G401 (cell line): ENCODE data around the gene GUCY1B1. TPM values are rescaled to one million over a fixed set of nuclear protein-coding genes. Genes with fewer than 3 reads are reported as not detected.

Source experiments
- DNase-seq: peaks from one replicate; pipeline ENCODE4 v3.0.0-alpha.2; 2015; ENCODE audit warnings: low spot score
- in situ Hi-C: cut with HindIII; loops from 2 replicates; pipeline ENCODE4 v1.10.0; 2016; ENCODE audit warnings: low sequenced_read_pairs, mixed read lengths
- total RNA-seq: library from RNA; depleted of rRNA; stranded (reverse); fragments of >200 nt; shearing (Covaris generic); gene quantifications from 2 replicates; pipeline ENCODE4 v1.2.3, GENCODE V29; 2014

The GUCY1B1 gene
- total RNA-seq, 1 experiment from 2014 or later = 34.4 TPM

- peak; percentile 43 for DNase-seq
- in situ Hi-C loops = no loop called here
Observed at GRCh38 chr4:155759372-155760252, 791 bp downstream of the GUCY1B1 start.

DNA sequence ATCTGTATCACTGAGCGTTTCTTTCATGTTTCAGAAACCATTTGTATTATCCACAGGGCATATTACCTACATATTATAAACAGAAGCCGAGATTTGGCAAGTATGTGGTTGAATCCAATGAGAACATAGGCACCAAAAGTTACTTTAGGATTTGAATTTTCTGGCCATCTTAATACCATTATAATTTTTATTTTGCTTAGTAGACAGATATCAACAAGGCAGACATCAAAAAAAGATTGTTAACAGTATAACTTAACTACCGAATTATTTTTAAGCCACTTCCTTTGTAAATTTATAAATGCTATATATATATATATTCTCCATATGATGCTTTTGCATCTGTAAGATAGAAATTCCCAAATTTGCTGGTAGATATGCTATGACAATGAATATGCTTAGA is 2.2 kb downstream of the GUCY1B1 start:
- in situ Hi-C loops = no loop called here
- DNase-seq = no peak

- in situ Hi-C loops = no loop called here
Observed at GRCh38 chr4:155761916-155762315, 3.1 kb downstream of the GUCY1B1 start.

DNA sequence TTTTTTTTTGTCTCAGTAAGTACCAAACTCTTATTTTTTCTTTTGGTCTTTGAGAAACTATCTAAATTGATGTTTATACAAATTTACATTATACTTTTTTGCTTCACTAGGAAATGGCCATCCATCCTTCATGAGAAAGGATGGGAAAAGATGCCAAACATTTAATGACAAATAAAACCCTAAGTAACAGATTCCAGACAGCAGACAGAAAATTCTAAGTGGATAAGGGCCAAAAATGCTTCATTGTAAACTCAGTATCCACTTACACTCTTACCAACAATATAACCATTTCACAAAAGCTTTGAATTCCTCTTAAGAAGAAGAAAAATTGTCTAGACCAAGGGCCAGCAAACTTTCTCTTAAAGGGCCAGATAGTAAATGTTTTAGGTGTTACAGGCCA is 3.5 kb downstream of the GUCY1B1 start:
- in situ Hi-C loops = no loop called here
- no peak for DNase-seq

More at GRCh38 chr4:155761916-155762315, 3.1 kb downstream of the GUCY1B1 start:
- no peak for DNase-seq

DNA sequence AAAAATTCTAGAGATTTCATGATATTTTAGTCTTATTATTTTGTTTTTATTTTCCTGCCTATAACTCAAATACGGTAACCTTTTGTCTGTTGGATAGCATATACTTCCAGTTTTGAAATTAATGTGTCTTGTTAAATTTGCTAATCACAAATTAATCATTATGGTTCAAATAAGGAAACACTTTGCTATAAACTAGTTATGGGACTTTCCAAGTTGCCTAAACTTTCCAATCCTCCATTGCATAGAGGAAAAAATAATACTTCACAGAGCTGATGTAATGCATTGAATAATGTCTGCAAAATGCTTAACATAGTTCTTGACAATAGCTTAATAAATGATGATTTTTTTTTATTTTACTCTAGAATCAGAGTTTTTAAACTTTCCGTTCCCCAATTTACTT is 4.7 kb downstream of the GUCY1B1 start:
- no peak for DNase-seq
- in situ Hi-C loops = no loop called here

- no peak for DNase-seq
- in situ Hi-C loops = no loop called here
Observed at GRCh38 chr4:155765149-155765548, 6.3 kb downstream of the GUCY1B1 start.

DNA sequence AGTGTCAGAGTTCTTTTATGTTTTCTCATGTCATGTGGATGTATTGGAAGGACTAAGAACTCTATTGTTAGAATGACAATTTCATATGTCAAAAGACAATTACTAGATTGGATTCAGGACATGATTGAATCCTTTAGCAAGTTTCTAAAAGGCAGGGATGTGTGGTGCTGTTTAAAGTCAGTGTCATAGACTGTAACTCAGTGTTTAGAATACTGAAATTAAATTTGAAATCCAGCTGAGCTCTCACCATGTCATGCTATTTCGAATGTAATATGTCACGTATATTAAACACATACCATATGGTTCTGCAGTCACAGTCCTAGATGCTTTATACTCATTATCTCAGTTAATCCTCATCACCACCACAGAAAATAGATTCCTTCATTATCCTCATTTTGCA is 7.8 kb downstream of the GUCY1B1 start:
- in situ Hi-C loops = no loop called here
- no peak for DNase-seq

DNA sequence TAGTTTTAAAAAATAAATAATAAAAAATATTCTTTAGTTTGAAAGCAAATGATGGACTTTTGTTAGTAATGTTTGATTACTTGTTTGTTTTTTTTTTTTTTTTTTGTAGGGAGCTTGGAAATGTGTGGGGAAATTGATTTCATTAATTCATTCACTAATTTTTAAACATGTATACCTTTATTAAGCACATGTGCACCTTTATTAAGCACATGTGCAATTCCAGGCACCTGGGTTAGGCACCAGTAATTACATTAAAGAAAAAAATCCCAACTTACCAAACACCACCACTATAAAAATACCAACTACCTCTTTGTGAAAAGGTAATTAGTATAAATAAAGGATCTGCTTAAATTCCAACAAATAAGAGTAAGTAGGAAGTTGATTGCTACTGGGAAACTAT is 9.5 kb downstream of the GUCY1B1 start:
- DNase-seq = no peak
- in situ Hi-C loops = no loop called here

GRCh38 chr4:155769090-155769489 is 10.3 kb downstream of the GUCY1B1 start:
- no peak for DNase-seq
- in situ Hi-C loops = no loop called here

GRCh38 chr4:155772459-155773195 is 13.8 kb downstream of the GUCY1B1 start:
- DNase-seq = no peak
- in situ Hi-C loops = loop anchor here (10.0 kb wide), 1 partner anchor 328 kb away; no protein-coding TSS in a partner anchor

GRCh38 chr4:155773196-155773800 is 14.5 kb downstream of the GUCY1B1 start:
- DNase-seq = no peak
- in situ Hi-C loops = loop anchor here (10.0 kb wide), 1 partner anchor 328 kb away; no protein-coding TSS in a partner anchor

DNA sequence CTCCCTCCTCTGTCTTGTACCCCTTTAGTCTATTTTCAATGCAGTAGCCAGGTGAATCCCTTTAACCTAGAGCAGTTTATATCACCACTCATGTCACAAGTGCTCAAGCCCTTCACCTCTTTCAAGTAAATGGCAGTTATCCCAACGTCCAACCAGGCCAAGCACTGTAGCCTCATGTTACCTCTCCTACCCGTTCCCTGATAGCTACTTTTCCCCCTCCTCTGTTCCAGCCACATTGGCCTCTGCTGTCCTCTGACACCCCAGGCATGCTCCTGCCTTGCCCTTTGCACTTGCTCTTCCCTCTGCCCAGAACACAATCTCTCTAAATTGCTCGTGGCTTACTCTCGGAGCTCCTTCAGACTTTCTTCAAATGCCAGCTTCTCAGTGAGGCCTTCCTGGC is 15.2 kb downstream of the GUCY1B1 start:
- DNase-seq = no peak
- in situ Hi-C loops = loop anchor here (10.0 kb wide), 1 partner anchor 329 kb away; no protein-coding TSS in a partner anchor

DNA sequence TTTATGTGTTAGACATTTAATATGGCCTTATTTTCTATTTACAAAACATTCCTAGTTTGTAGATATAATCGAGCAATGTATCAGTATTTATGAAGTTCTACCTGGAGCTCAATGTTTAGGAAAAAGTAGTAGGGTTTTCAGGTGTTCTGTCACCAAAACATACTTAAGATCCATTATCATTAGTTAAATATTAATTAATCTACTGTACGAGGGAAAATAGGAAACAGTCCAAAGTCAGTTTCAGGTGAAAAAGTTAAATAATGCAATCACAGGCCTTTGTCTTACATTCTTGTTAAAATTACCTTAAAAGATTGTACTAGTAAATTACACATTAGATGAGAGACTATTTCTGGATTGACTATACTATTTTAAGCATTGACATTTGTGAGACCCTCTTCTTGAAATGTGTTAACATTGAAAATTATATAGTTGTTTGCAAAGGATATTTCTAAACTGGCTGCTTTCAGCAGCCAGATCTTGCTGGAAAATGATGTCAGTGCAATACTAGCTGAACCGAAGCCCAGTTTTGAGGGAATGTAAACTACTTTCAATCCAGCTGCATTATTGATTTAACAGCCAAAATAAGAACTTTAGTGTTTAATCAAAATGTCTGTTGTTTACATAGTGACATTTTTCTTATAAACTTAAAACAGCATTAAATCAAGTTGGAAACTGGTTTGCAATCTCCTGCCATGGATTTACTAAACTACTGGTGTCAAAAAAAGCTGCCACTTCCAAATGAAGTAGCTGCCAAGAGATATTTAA is 19.3 kb downstream of the GUCY1B1 start:
- no peak for DNase-seq
- in situ Hi-C loops = loop anchor here (10.0 kb wide), 1 partner anchor 333 kb away; no protein-coding TSS in a partner anchor

GRCh38 chr4:155780775-155781174 is 22.0 kb downstream of the GUCY1B1 start:
- DNase-seq = no peak
- in situ Hi-C loops = no loop called here

GRCh38 chr4:155781249-155781831 is 22.5 kb downstream of the GUCY1B1 start:
- no peak for DNase-seq
- in situ Hi-C loops = no loop called here

DNA sequence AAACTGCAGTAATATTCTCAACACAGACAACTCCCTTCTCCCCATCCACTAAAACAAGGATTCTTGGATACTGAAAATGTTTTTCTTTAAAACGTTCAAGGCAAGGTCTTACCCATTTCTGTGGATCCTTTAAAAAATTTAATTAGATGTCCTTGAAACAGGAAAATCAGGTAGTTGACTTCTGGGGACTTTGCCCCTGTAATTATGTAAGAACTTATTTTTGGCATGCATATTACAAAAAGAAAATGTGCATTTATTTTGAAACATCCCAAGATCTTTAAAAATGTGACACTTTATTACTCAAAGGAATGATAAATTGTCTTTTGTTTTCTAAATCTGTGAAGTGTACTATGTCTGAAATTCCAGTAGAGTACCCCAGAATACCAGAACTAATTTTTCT is 25.8 kb downstream of the GUCY1B1 start:
- in situ Hi-C loops = no loop called here

DNA sequence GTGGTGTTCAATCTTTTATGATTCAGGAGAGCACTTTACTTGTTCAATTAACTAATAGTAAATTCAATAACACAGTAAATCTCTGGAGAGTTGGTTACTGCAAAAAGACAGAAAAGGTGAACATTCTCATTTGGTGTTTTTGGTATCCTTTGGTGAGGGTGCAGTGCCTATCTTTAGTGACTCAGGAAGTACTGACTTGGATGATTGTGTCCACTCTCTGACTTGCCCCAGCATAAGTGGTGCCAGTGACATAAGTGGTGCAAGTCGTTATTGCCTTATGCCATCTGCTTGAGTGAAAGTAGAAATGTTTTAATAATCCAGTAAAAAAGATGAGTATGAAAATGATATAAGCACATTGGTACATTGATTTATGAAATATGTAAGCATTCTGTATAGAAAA is 27.0 kb downstream of the GUCY1B1 start:
- DNase-seq = no peak
- in situ Hi-C loops = no loop called here

More for the DNA sequence above, 25.8 kb downstream of the GUCY1B1 start:
- no peak for DNase-seq

DNA sequence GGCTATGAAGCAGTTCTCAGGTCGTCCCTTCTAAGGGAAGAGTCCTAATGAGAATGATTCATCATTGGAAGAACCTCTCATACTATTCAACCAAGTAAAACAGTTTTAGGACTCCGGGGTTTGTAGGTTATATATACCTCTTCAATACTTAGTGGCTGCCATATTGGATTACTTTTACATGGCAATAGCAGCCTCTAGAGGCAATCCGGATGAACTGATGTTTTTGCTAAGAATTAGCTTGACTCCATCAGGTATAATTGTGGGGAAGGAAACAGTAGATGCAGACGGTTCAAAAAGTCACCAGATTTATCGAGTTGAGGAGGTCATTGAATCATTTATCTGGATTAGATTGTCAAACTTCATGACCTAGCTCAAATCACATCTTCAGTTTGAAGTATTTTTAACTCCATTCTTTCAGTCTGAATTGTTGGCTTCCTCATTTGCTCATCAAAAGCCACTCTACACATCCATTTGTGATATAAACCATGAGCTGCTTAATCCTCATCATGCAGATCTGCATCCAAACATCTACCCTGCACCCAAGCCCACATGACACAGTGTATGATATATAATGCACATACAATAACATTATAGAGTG is 28.4 kb downstream of the GUCY1B1 start:
- in situ Hi-C loops = no loop called here
- peak; percentile 43 for DNase-seq
